SK-N-SH treated with all-trans-retinoic acid at 6 μM for 48 hours (cell line): ENCODE data around the gene CYP4A22.

Experiments
- ARNTL ChIP-seq: fragments of 450-650 bp; formaldehyde crosslinking; IDR thresholded peaks from 2 replicates; pipeline ENCODE4 v1.5.0; 2020; ENCODE audit warnings: low read depth, mild to moderate bottlenecking, moderate library complexity, borderline replicate concordance
- CREB5 ChIP-seq: fragments of 250-450 bp; sonication (Bioruptor Pico); IDR thresholded peaks from 2 replicates; pipeline ENCODE4 v1.5.1; 2020; ENCODE audit warnings: low read depth, mild to moderate bottlenecking, moderate library complexity
- CSRNP3 ChIP-seq: fragments of 250-450 bp; sonication (Bioruptor Pico); IDR thresholded peaks from 2 replicates; pipeline ENCODE4 v1.5.1; 2021; ENCODE audit warnings: mild to moderate bottlenecking, moderate library complexity
- RARB ChIP-seq: fragments of 250-450 bp; sonication (Bioruptor Pico); IDR thresholded peaks from 2 replicates; pipeline ENCODE4 v1.8.0; 2021; ENCODE audit warnings: mild to moderate bottlenecking, moderate library complexity
- TSHZ2 ChIP-seq: fragments of 250-450 bp; sonication (Bioruptor Pico); IDR thresholded peaks from 2 replicates; pipeline ENCODE4 v1.5.0; 2020; ENCODE audit warnings: mild to moderate bottlenecking, moderate library complexity
- ZC3H10 ChIP-seq: fragments of 250-450 bp; sonication (Bioruptor Pico); IDR thresholded peaks from 2 replicates; pipeline ENCODE4 v1.5.1; 2021; ENCODE audit warnings: mild to moderate bottlenecking, moderate library complexity
- ZFP3 ChIP-seq: fragments of 250-450 bp; sonication (Bioruptor Pico); IDR thresholded peaks from 2 replicates; pipeline ENCODE4 v1.5.0; 2020; ENCODE audit warnings: mild to moderate bottlenecking, moderate library complexity
- ZNF70 ChIP-seq: fragments of 450-650 bp; formaldehyde crosslinking; IDR thresholded peaks from 2 replicates; pipeline ENCODE4 v1.5.0; 2020; ENCODE audit warnings: mild to moderate bottlenecking, moderate library complexity
- TF ChIP-seq, protein P1 (sequence below): fragments of 250-450 bp; sonication (Bioruptor Pico); IDR thresholded peaks from 2 replicates; pipeline ENCODE4 v1.8.0; 2020; ENCODE audit warnings: mild to moderate bottlenecking, moderate library complexity, borderline replicate concordance

DNA sequence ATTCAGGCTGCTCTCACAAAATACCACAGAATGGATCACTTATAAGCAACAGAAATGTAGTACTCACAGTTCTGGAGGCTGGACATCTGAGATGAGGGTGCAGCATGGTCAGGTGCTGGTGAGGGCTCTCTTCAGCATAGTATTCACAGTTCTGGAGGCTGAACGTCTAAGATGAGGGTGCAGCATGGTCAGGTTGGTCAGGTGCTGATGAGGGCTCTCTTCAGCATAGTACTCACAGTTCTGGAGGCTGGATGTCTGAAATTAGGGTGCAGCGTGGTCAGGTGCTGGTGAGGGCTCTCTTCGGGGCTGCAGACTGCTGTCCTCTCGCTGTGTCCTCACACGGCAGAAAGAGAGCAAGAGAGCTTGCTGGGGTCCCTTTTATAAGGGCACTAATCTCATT lies 35.5 kb downstream of the CYP4A22 start:
- TF ChIP-seq ZC3H10 (CRISPR knock-in tag) (no peak), RARB (no peak), TSHZ2 (CRISPR knock-in tag) (no peak), ZNF70 (no peak), CREB5 (CRISPR knock-in tag) (no peak), CSRNP3 (no peak), ARNTL (CRISPR knock-in tag) (no peak), ZFP3 (CRISPR knock-in tag) (no peak)
- TF ChIP-seq, protein P1, sequence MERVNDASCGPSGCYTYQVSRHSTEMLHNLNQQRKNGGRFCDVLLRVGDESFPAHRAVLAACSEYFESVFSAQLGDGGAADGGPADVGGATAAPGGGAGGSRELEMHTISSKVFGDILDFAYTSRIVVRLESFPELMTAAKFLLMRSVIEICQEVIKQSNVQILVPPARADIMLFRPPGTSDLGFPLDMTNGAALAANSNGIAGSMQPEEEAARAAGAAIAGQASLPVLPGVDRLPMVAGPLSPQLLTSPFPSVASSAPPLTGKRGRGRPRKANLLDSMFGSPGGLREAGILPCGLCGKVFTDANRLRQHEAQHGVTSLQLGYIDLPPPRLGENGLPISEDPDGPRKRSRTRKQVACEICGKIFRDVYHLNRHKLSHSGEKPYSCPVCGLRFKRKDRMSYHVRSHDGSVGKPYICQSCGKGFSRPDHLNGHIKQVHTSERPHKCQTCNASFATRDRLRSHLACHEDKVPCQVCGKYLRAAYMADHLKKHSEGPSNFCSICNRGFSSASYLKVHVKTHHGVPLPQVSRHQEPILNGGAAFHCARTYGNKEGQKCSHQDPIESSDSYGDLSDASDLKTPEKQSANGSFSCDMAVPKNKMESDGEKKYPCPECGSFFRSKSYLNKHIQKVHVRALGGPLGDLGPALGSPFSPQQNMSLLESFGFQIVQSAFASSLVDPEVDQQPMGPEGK (CRISPR knock-in tag): no peak
